A549 (cell line): ENCODE data around the gene CADM2. TPM values are rescaled to one million over a fixed set of nuclear protein-coding genes. Genes with fewer than 3 reads are reported as not detected.
"Not testable (repeated sequence)": the region's sequence is repeated elsewhere in the genome, so short reads cannot be mapped to it uniquely, and the experiment has no call there.

Experiments used
- ATAC-seq, 2 experiments: fragments of 200-7000 bp in 1 of 2; fragments of >200 bp in 1 of 2; cut with Nextera tagmentation in 1 of 2; cut with Tn5 transposase in 1 of 2; 3 replicates each; pipeline versions ENCODE4 v1.8.0 to v1.9.1; 2018 to 2020; ENCODE audit warnings: mild to moderate bottlenecking in 1 of 2, moderate library complexity in 1 of 2
- CTCF ChIA-PET: fragments of 300-600 bp; sonication (Branson Sonifier 250); formaldehyde crosslinking; extraction: SDS; loops from one replicate; lab custom pipeline; 2021; ENCODE audit warnings: antibody characterized with exemption, inconsistent platforms; lab: Yijun Ruan, JAX
- POLR2A ChIA-PET: fragments of 350-600 bp; formaldehyde crosslinking; extraction: SDS; loops from one replicate; lab custom pipeline; 2021; ENCODE audit warnings: antibody characterized with exemption, inconsistent platforms; lab: Yijun Ruan, JAX
- DNase-seq, 2 experiments: peaks; one replicate each; pipeline versions ENCODE4 v3.0.0 to v3.0.0-alpha.2; 2011 to 2016; ENCODE audit warnings: low read depth in 1 of 2, low spot score in 1 of 2
- FAIRE-seq: peaks from 2 replicates; lab custom pipeline; 2011; peaks lifted over from hg19 to GRCh38; lab: Jason Lieb, UNC
- H3K27ac ChIP-seq, 2 experiments: fragments of >200 bp; sonication (Bioruptor Twin); formaldehyde crosslinking; 3 replicates each; pipeline ENCODE4 v1.5.1; 2016 to 2017
- H3K4me1 ChIP-seq: fragments of >200 bp; sonication (Bioruptor Twin); formaldehyde crosslinking; 3 replicates; pipeline ENCODE4 v1.6.1; 2016
- H3K4me2 ChIP-seq: fragments of >200 bp; sonication (Bioruptor Twin); formaldehyde crosslinking; 3 replicates; pipeline ENCODE4 v1.6.1; 2016
- H3K4me3 ChIP-seq: fragments of >200 bp; sonication (Bioruptor Twin); formaldehyde crosslinking; 3 replicates; pipeline ENCODE4 v1.5.1; 2016
- H3K9me3 ChIP-seq: fragments of >200 bp; sonication (Bioruptor Twin); formaldehyde crosslinking; 3 replicates; pipeline ENCODE4 v1.6.1; 2016
- CBX2 ChIP-seq: fragments of 200-600 bp; sonication (generic); IDR thresholded peaks from 2 replicates; pipeline ENCODE4 v1.6.1; 2016; ENCODE audit warnings: low read depth, mild to moderate bottlenecking, borderline replicate concordance
- CBX8 ChIP-seq: fragments of 200-600 bp; sonication (generic); IDR thresholded peaks from 2 replicates; pipeline ENCODE4 v1.6.1; 2016
- CHD4 ChIP-seq: fragments of 200-600 bp; sonication (generic); IDR thresholded peaks from 2 replicates; pipeline ENCODE4 v1.6.1; 2016; ENCODE audit warnings: antibody characterized with exemption, mild to moderate bottlenecking, borderline replicate concordance
- E2F6 ChIP-seq: IDR thresholded peaks from 2 replicates; pipeline ENCODE4 v1.6.1; 2012; ENCODE audit warnings: low read depth, borderline replicate concordance
- EHF ChIP-seq: fragments of 250-450 bp; sonication (Bioruptor Pico); IDR thresholded peaks from 2 replicates; pipeline ENCODE4 v1.5.0; 2020; ENCODE audit warnings: mild to moderate bottlenecking
- EP300 ChIP-seq, 2 experiments: fragments of >200 bp; sonication (Bioruptor Twin); formaldehyde crosslinking; IDR thresholded peaks; 2 replicates in 1 of 2; 3 replicates in 1 of 2; pipeline ENCODE4 v1.6.1; 2016 to 2017
- FOSL2 ChIP-seq, 2 experiments: fragments of 450-650 bp in 1 of 2; fragments of >200 bp in 1 of 2; sonication (Bioruptor Twin) in 1 of 2; formaldehyde crosslinking; IDR thresholded peaks; 2 replicates each; pipeline versions ENCODE4 v1.5.0 to v1.6.1; 2016 to 2020; ENCODE audit warnings: mild to moderate bottlenecking in 1 of 2, moderate library complexity in 1 of 2
- HDAC2 ChIP-seq: fragments of 200-600 bp; sonication (generic); IDR thresholded peaks from 2 replicates; pipeline ENCODE4 v1.6.1; 2016
- HEYL ChIP-seq: fragments of 250-450 bp; sonication (Bioruptor Pico); IDR thresholded peaks from 2 replicates; pipeline ENCODE4 v1.8.0; 2021; ENCODE audit warnings: mild to moderate bottlenecking, moderate library complexity
- HOXB5 ChIP-seq: fragments of 250-450 bp; sonication (Bioruptor Pico); IDR thresholded peaks from 2 replicates; pipeline ENCODE4 v1.5.0; 2020; ENCODE audit warnings: mild to moderate bottlenecking, moderate library complexity
- JUN ChIP-seq, 2 experiments: fragments of >200 bp; sonication (Bioruptor Twin); formaldehyde crosslinking; IDR thresholded peaks; 2 replicates in 1 of 2; 3 replicates in 1 of 2; pipeline ENCODE4 v1.6.1; 2016 to 2017
- MAFK ChIP-seq: fragments of 450-650 bp; IDR thresholded peaks from 2 replicates; pipeline ENCODE4 v1.6.1; 2014; ENCODE audit not compliant: partially characterized antibody
- MAX ChIP-seq: IDR thresholded peaks from 2 replicates; pipeline ENCODE4 v1.6.1; 2012
- PBX3 ChIP-seq: IDR thresholded peaks from 2 replicates; pipeline ENCODE4 v1.6.1; 2012
- PHF8 ChIP-seq: fragments of 200-600 bp; sonication (generic); IDR thresholded peaks from 2 replicates; pipeline ENCODE4 v1.6.1; 2016; ENCODE audit warnings: low read depth, mild to moderate bottlenecking, antibody characterized with exemption, moderate library complexity, borderline replicate concordance
- POLR2AphosphoS2 ChIP-seq: conservative IDR thresholded peaks from 2 replicates; pipeline ENCODE4 v1.6.1; 2012; ENCODE audit warnings: low read length, improper control_type of control experiment, inconsistent platforms
- RCOR1 ChIP-seq: fragments of 150-350 bp; IDR thresholded peaks from 2 replicates; pipeline ENCODE4 v1.6.1; 2014; ENCODE audit warnings: antibody characterized with exemption, low read length, low read depth
- USF2 ChIP-seq: fragments of 450-650 bp; IDR thresholded peaks from 2 replicates; pipeline ENCODE4 v1.6.1; 2014; ENCODE audit warnings: antibody characterized with exemption
- ZFP36 ChIP-seq: fragments of 450-650 bp; IDR thresholded peaks from 2 replicates; pipeline ENCODE4 v1.6.1; 2014; ENCODE audit warnings: borderline replicate concordance; ENCODE audit not compliant: partially characterized antibody
- ZSCAN20 ChIP-seq: fragments of 250-450 bp; sonication (Bioruptor Pico); IDR thresholded peaks from 2 replicates; pipeline ENCODE4 v1.8.0; 2022; ENCODE audit warnings: mild to moderate bottlenecking, moderate library complexity
- WGBS: methylation state at CpG from one replicate; pipeline ENCODE4 v1.1.6; 2017; ENCODE audit errors: missing lambda C conversion rate; 5-methylcytosine and 5-hydroxymethylcytosine counted together
- polyA plus RNA-seq, 4 experiments: library from polyadenylated mRNA; depleted of rRNA in 3 of 4; stranded (reverse); fragments of >200 nt; fragmentation: RNase III in 1 of 4; extraction: RNeasy Plus Mini Kit Qiagen cat#74134 plus additional on column Dnase treatment in 1 of 4; gene quantifications; 2 replicates in 3 of 4; 3 replicates in 1 of 4; pipeline ENCODE4 v1.2.3, GENCODE V29; 2011 to 2017

The CADM2 gene
- polyA plus RNA-seq, 2 of the 4 experiments (the other 2 are of a cell fraction), result 0.05 to 0.71 TPM

GRCh38 chr3:85504785-85505511 is 546.2 kb downstream of the CADM2 start:
- FAIRE-seq, DNase-seq, H3K4me2 ChIP-seq, H3K9me3 ChIP-seq, CTCF ChIA-PET, H3K4me1 ChIP-seq, POLR2A ChIA-PET, ATAC-seq, H3K27ac ChIP-seq, H3K4me3 ChIP-seq: not testable (repeated sequence)
- WGBS, result 53% methylated on average over 8 of the region's 41 CpGs

GRCh38 chr3:85507052-85507451 is 548.3 kb downstream of the CADM2 start:
- H3K4me3 ChIP-seq, H3K27ac ChIP-seq, CTCF ChIA-PET, DNase-seq, H3K4me2 ChIP-seq, POLR2A ChIA-PET, H3K9me3 ChIP-seq, H3K4me1 ChIP-seq, FAIRE-seq, ATAC-seq: not testable (repeated sequence)
- 63% methylated on average over 5 of the region's 5 CpGs for WGBS

- DNase-seq (no peak), FAIRE-seq (no peak), ATAC-seq (no peak)
- no peak for TF ChIP-seq POLR2AphosphoS2
- no peak for TF ChIP-seq HDAC2
- TF ChIP-seq PBX3, result no peak
- TF ChIP-seq JUN (IDR thresholded peaks at IDR 0.05), result no peak
- TF ChIP-seq ZSCAN20, result no peak
- H3K27ac ChIP-seq, result no peak overlapping the region
- no peaks in the 10 kb centered on the region for H3K4me1 ChIP-seq
- ChIA-PET CTCF (no interaction called here), POLR2A (no interaction called here)
- H3K9me3 ChIP-seq, result no peaks in the 10 kb centered on the region
- no peak overlapping the region for H3K4me2 ChIP-seq
- H3K4me3 ChIP-seq, result no peak overlapping the region
- 14% methylated on average over 2 of the region's 2 CpGs for WGBS
Measured at GRCh38 chr3:85508659-85509058, 549.9 kb downstream of the CADM2 start.

- Histone ChIP-seq H3K9me3 (no peaks in the 10 kb centered on the region), H3K27ac (no peak overlapping the region), H3K4me2 (no peak overlapping the region), H3K4me3 (no peak overlapping the region), H3K4me1 (no peaks in the 10 kb centered on the region)
- no peak for TF ChIP-seq MAFK
- no peak for TF ChIP-seq FOSL2 (IDR thresholded peaks at IDR 0.05)
- TF ChIP-seq FOSL2 (CRISPR knock-in tag; IDR thresholded peaks at IDR 0.05), result no peak
- no peak for TF ChIP-seq ZSCAN20
- TF ChIP-seq MAX, result no peak
- no peak for TF ChIP-seq CBX8
- TF ChIP-seq E2F6, result no peak
- TF ChIP-seq PHF8, result no peak
- no peak for TF ChIP-seq EHF (CRISPR knock-in tag)
- TF ChIP-seq EP300 (IDR thresholded peaks at IDR 0.05), result no peak
- TF ChIP-seq CBX2, result no peak
- TF ChIP-seq HOXB5 (CRISPR knock-in tag), result no peak
- no peak for TF ChIP-seq CHD4
- no peak for TF ChIP-seq RCOR1
- TF ChIP-seq HEYL (CRISPR knock-in tag), result no peak
- TF ChIP-seq USF2, result no peak
- TF ChIP-seq ZFP36, result no peak
- DNase-seq (no peak), ATAC-seq (no peak), FAIRE-seq (no peak)
- ChIA-PET CTCF (no interaction called here), POLR2A (no interaction called here)
Measured at GRCh38 chr3:85516146-85516545, 557.4 kb downstream of the CADM2 start.
